ENCODE data around the gene MYMX.

Gene MYMX

DNA sequence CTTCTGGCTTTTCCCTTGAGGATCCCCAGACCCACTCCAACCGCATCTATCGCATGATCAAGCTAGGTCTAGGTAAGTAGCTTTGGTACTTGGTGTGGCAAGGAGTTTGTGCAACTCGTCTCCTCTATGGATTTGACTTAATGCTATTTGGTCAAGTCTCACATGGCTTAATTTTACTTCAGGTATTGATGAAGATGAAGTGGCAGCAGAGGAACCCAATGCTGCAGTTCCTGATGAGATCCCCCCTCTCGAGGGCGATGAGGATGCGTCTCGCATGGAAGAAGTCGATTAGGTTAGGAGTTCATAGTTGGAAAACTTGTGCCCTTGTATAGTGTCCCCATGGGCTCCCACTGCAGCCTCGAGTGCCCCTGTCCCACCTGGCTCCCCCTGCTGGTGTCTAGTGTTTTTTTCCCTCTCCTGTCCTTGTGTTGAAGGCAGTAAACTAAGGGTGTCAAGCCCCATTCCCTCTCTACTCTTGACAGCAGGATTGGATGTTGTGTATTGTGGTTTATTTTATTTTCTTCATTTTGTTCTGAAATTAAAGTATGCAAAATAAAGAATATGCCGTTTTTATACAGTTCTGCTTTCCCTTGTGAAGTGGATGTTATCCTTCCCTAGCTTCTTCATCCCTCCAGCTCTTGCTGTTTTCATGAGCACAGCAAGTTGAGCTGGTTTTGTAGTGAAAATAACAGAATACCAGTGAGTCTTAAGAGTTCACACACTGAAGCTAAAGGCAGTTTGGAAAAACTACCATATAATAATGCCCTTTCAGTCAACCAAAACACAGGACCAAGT lies 36.8 kb downstream of the MYMX start:
- peak; percentile 35 for DNase-seq

DNA sequence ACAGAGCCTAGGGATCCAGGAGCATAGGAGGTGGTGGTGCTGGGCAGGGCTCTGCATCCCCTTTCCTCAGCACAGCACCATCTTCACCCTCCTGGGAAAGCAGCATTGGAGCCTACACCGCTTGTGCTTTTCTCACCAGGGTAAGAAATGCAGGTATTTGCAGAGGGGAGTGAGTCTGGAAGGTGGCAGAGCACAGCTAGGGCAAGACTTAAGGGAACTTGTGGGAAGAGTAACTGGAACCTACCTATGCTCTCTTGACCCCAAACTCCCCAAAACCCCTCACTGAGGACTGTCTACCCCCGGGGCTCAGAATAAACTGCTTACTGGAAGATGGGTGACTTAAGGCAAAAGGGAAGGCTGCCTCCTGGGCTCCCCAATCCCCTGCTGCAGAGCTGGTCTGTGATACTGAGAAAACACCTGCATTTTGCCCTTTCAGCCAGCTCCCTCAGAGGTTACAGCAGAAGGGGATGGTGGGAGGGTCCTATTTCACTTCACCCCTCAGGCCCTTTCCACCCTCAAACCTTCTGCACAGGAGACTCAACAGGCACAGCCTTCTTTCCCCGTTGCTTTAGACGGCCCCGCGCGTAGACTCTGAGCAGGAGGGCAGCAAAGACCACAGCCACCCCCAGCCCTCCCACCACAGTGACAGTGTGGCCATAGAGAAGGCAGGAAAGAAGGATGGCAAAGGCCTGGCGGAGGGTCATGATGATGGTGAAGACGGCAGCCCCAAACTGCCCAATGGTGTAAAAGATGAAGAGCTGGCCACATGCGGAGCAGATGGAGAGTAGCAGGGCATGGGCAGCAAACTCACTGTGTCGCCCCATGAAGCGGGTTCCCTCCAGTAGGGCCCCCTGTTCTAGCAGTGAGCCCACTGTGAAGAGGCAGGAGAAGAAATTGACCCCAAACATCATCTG lies 37.7 kb downstream of the MYMX start:
- DNase-seq: no peak

DNA sequence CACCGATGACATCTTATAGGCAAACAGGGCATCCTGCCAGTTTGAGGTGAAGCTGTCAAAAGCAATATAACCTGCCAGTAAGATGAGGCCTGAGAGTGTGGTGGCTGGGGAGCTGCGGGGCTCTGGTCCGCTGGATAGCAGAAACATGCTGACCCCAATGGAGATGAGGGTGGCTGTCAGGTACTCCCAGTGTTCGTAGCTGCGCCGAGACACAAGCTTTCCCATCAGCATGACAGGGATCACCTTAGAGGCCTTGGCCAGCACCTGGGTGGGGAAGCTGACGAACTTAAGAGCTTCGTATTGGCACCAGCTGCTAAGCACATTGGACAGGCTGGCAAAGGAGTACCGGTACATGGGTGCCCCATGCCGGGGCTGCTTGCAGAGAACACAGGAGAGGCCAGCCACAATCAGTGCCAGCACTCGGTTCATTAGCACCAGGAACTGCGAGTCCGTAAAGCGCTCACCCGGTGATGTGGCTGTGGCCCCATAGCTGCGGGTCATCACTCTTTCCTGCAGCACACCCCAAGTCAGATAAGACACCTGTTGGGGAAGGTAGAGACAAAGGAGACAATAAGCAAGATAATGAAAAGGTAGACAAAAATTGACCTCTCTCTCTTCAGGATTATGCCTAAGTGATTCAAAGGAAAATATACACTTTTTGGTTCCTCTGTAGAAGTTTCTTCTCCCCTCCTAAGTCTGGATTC lies 38.5 kb downstream of the MYMX start:
- DNase-seq: no peak

DNA sequence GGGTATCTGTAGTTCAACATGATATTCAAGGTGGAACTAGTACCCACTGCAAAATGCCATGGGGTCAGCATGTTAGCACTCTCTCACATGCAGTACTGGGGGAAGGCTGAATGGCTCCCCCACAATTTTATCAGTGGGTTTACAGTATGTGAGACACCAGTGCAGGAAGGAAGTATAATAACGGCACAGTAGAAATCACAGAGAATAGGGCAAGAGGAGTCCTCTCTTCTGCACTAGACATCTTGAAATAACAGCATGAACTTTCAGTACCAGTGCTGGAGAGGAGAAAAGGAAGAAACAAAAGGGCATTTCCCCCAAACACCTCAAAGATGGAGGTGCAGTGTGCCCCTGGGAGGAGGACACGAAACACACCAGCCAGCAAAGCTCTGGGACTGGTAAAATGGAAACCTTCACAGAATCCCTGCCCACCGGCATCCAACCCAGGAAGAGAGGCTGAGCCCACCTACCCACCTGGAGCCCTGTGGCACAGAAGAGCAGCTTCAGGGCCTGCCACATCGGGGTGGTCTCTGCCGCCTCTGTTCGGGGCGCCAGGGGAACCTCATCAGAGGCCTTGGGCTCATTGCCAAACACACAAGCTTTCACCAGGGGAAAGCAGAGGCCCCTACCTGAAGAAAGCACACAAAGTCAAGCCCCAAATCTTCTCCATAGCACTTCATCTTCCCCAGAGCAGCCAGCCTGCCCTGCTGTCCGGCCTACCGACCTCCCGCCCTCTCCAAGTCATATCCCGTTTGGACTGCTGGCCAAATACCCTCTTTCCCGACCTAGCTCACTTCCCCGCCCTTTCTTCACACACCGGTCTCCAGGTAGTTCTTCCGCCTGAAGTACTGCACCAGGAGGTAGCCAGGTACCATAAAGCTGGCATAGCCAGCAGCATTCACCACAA lies 39.4 kb downstream of the MYMX start:
- DNase-seq: no peak

DNA sequence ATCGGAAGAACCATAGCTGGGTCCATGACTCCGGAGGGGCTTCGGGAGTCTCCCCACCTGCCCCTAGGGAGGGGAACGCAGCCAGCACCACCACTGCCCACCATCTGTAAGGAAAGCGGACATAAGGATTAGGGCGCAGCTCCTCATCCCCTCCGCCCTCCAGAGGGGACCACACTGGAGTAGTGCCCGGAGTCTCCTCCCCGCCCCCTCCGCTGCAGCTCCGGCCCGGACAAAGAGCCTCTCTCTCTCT lies 40.0 kb downstream of the MYMX start:
- no peak for DNase-seq

- DNase-seq: peak; percentile 73
Measured at GRCh38 chr6:44257025-44257752, 40.5 kb downstream of the MYMX start, which contains the start of gene SLC35B2. Gene SLC35B2 (minus strand): TSS chr6:44257528. CDS start chr6:44257410, 118 bp downstream.

DNA sequence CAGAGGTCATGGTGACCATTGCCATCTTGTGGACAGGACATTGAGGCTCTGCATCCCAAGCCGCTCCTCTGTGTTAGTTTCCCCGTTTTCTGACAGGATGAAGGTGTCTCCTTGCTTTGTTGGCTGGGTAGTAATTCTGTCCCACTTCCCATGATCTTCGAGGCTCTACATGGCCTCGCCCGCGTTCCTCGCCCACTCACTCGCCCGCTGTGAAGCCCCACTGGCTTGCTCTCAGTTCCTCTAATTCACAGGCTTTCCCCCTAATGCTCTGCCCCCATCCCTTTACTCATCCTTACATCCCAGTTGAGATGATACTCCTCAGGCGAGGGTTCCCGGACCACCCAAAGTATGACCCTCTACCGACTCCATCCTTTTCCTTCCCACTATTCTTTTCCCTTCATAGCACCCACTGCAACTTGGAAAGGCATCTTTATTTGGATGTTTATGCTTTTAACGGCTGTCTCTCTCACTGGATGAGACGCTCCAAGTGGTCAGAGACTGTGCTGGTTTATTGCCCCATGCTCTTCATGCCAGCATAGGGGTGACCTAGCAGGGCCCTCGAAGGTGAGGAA lies 41.1 kb downstream of the MYMX start:
- no peak for DNase-seq

DNA sequence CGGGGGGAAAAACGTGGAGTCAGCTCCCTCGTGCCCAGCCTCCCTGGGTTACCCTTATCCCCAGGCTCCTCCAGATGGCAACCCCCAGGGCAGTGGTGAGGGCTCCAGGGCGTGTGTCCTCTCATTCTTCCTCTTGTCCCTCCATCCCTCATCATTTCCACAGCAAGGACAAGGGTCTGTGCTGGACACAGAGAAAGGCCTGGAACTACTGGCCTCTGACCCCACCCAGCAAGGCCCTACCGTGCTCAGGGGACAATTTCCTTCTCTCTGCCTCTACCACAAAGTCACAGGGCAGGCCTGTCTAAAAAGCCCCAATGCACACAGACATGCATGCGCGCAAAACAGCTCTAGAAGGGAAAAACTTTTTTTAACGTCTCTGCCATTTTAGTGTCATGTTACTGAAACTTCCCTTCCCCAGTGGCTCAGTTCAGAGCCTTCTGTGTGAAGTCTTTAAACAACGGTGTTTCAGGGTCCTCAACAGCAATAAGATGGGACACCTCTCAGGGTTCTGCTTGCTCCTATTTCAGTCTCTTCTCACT lies 41.7 kb downstream of the MYMX start:
- DNase-seq: no peak

DNA sequence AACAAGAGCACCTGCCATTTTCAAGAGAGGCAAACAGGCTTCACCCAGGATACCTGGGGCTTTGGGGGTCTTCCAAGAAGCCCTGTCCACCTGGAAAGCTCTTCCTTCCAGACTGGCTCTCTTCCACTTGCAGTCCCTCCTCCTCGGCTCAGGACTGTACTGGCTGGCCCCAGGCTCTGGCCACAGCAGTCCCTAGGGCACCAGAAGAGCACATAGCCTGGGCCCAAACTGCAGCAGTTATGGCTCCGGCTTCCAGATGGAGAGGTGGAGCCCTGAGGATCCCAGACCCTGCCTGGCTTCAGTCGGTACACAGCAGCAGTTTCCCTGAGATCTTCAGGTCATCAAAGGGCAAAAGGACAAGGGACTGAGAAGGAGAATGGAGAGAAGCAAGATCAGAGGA lies 42.2 kb downstream of the MYMX start:
- no peak for DNase-seq

- DNase-seq: no peak
Measured at GRCh38 chr6:44260011-44260410, 43.3 kb downstream of the MYMX start.

DNA sequence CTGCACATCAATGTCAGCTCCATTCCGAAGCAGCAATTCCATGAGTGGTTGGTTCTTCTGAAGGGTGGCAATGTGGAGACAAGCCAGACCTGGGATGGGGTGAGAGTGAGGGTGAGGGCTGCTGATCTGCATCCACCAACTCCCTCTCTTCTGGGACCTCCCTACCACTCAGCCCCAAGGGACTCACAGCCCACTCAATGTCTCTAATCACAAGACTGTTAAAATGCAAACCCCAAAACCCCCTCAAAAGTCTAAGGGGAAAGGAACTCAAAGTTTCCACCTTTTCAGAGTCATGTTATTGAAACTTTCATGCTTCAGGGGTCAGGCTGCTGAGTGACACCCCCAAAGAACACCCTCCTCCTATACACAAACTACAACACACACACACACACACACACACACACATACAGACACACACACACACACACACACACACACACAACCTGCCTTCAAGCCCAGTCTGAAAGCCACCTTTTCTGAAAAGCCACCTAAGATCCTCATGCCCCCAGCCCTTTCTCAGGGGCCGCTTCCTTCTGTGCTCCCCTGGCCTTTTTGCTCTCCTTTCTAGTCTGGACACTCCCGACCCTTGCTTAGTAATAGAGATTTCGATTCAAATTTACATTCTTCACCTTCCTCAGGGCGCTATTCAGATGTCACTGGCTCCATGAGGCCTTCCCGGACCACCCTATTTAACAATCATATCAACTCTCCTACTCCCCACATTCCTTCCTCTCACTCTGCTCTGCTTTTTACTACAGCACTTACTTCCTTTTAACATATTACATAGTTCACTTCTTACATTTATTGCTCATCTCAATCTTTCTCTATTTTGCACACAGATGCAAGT lies 43.9 kb downstream of the MYMX start:
- DNase-seq: no peak

DNA sequence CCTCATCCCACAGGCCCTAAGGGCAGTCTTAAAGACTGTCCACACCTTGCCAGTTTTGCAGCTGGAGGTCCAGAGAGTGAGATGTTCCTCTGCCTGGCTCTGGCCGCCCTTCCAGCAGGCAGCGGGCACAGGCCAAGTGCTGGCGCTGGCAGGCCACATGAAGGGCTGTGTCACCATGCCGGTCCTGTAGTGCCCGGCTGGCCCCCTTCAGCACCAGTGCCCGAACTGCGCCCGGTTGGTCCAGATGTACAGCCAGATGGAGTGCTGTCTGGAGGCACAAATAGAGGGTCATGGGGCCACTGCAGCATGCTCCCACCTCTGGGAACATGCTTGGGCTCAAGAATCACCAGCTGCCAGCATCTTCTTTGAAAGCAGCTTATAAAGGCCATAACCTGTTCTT lies 44.9 kb downstream of the MYMX start:
- no peak for DNase-seq

- DNase-seq: no peak
Measured at GRCh38 chr6:44262467-44263353, 46.0 kb downstream of the MYMX start.

DNA sequence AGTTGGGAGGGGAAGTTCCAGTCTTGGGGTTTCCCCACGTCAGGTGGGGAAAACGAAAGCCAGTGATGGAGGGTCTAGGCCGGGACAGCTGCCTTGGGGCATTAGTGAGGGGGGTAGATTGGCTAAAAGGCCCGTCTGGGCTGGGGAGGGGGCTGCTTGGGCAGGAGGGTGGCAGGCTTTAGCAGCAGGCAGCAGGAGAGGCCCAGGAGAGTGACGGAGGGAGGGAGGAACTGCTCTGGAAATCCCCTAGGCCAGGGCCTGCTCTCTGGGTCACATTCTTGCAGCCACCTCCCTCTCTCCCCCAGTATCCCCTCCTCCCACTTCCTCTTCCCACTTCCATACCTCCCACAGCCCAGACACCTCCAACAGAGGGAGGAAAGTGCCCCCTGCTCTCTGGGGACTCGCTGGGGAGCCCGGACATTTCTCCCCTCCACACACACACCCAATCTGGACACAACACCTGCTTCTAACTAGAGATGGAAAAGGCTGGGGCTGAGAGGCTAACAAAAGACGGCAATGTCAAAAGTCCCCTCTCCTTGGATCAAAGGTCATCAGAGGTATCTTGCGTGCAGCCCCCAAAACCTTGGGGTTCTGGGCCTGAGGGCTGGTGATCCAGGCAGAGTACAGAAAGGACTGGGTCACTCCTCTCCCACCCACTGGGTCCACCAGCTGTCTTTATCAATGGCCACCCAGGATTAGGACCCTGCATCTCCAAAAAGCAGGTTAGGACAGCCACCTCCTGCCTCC lies 46.8 kb downstream of the MYMX start:
- no peak for DNase-seq

DNA sequence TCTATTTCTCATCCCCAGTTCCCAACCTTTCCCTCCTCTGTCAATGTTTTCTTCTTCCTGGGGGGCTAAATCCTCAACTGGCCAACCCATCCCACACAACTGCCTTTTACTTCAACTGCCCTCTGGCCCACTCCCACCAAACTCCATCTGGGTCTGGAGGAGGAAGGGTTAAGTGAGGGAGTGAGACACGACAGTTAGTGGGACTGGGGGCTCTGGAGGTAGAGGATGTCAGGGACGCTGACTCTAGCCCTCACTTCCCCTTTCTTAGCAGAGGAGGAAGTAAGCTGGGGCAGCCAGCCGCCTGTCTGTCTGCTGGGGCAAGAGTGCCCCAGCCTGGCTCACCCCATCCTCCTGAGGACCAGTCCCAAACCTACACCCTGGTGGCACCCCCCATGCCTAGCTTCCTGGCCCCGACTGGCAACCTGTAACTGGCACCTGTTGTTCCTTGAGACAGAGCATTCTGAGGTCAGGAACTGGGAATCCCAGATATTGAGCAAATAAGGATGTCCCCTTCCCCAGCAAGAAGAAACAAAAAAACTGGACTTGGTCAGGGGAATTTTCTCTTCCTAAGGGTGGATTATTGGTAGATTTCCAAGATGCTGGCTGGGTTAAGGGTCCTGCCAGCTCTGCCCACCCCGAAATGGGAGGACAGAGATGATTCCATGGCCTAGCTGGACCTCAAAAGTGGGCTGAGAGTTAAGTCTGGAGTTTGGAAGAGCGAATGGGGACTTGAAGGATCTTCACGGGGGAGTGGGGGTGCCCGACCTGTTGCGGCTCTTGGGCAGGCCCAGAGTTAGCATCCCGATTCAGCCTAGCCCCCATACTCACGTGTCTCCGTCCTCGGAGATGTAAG lies 47.7 kb downstream of the MYMX start:
- no peak for DNase-seq

- DNase-seq: peak; percentile 77
Measured at GRCh38 chr6:44265007-44265721, 48.4 kb downstream of the MYMX start, which contains the start of gene NFKBIE. Gene NFKBIE (minus strand): TSS chr6:44265551. CDS start chr6:44265346, 205 bp downstream.
